GM23338 (cell line): Measurements from ENCODE around the gene C17orf78.

ENCODE experiments used
- CREB1 ChIP-seq: fragments of 250-450 bp; sonication (Bioruptor Pico); IDR thresholded peaks from 2 replicates; pipeline ENCODE4 v1.5.0; 2020; ENCODE audit warnings: low read depth, mild to moderate bottlenecking, moderate library complexity
- EZH2 ChIP-seq: fragments of 200-600 bp; sonication (generic); IDR thresholded peaks from one replicate; pipeline ENCODE4 v1.8.0; 2017; ENCODE audit warnings: antibody characterized with exemption, mild to moderate bottlenecking, low read depth; ENCODE audit not compliant: unreplicated experiment
- EZH2phosphoT487 ChIP-seq: fragments of 200-600 bp; sonication (generic); IDR thresholded peaks from one replicate; pipeline ENCODE4 v1.8.1; 2018; ENCODE audit warnings: antibody characterized with exemption; ENCODE audit not compliant: unreplicated experiment
- JUNB ChIP-seq: IDR thresholded peaks from one replicate; pipeline ENCODE4 v1.6.1; 2016; ENCODE audit warnings: antibody characterized with exemption; ENCODE audit not compliant: unreplicated experiment
- NANOG ChIP-seq: IDR thresholded peaks from 2 replicates; pipeline ENCODE4 v1.6.1; 2016; ENCODE audit warnings: antibody characterized with exemption, borderline replicate concordance
- POLR2AphosphoS5 ChIP-seq: IDR thresholded peaks from 2 replicates; pipeline ENCODE4 v1.6.1; 2016; ENCODE audit warnings: antibody characterized with exemption, low read depth
- STAT1 ChIP-seq: IDR thresholded peaks from one replicate; pipeline ENCODE4 v1.6.1; 2016; ENCODE audit warnings: antibody characterized with exemption; ENCODE audit not compliant: unreplicated experiment
- ZNF114 ChIP-seq: fragments of 250-450 bp; sonication (Bioruptor Pico); IDR thresholded peaks from 2 replicates; pipeline ENCODE4 v1.5.0; 2020; ENCODE audit warnings: mild to moderate bottlenecking, moderate library complexity
- ZNF331 ChIP-seq: fragments of 250-450 bp; sonication (Bioruptor Pico); IDR thresholded peaks from 2 replicates; pipeline ENCODE4 v1.5.0; 2020; ENCODE audit warnings: low read depth, mild to moderate bottlenecking, moderate library complexity
- TF ChIP-seq, protein P1 (sequence below), 2 experiments: fragments of 200-600 bp in 1 of 2; sonication (generic) in 1 of 2; conservative IDR thresholded peaks; 2 replicates each; pipeline versions ENCODE4 v1.5.1 to v1.6.1; 2016 to 2017; ENCODE audit warnings: antibody characterized with exemption in 2 of 2, low read depth in 2 of 2, mild to moderate bottlenecking in 2 of 2, moderate library complexity in 1 of 2
- TF ChIP-seq, protein P2 (sequence below): fragments of 250-450 bp; sonication (Bioruptor Pico); IDR thresholded peaks from 2 replicates; pipeline ENCODE4 v1.5.0; 2020; ENCODE audit warnings: mild to moderate bottlenecking, moderate library complexity
- TF ChIP-seq, protein P3 (sequence below): IDR thresholded peaks from 2 replicates; pipeline ENCODE4 v1.6.1; 2016; ENCODE audit warnings: antibody characterized with exemption
- TF ChIP-seq, protein P4 (sequence below): IDR thresholded peaks from one replicate; pipeline ENCODE4 v1.6.1; 2018; ENCODE audit warnings: antibody characterized with exemption; ENCODE audit not compliant: unreplicated experiment

DNA sequence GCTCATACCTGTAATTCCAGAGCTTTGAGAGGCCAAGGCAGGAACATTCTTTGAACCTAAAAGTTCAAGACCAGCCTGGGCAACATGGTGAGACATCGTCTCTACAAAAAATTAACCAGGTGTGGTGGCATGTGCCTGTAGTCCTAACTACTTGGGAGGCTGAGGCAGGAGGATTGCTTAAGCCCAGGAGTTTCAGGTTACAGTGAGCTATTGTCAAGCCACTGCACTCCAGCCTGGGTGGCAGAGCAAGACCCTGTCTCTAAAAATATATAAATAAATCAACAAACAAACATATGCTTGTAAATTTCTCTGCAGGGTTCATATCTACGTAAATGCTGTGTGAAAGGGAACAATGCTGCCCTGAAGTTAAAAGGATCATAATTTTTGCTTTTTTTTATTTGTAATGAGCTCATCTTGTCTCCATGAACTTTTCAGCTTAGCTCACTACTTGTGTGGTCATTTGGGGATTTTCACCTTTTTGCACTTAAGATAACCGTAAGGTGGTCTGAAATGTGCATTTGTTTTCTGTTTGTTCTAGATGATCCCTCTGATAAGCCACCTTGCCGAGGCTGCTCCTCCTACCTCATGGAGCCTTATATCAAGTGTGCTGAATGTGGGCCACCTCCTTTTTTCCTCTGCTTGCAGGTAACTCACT, 47.3 kb downstream of the C17orf78 start:
- TF ChIP-seq, protein P1, sequence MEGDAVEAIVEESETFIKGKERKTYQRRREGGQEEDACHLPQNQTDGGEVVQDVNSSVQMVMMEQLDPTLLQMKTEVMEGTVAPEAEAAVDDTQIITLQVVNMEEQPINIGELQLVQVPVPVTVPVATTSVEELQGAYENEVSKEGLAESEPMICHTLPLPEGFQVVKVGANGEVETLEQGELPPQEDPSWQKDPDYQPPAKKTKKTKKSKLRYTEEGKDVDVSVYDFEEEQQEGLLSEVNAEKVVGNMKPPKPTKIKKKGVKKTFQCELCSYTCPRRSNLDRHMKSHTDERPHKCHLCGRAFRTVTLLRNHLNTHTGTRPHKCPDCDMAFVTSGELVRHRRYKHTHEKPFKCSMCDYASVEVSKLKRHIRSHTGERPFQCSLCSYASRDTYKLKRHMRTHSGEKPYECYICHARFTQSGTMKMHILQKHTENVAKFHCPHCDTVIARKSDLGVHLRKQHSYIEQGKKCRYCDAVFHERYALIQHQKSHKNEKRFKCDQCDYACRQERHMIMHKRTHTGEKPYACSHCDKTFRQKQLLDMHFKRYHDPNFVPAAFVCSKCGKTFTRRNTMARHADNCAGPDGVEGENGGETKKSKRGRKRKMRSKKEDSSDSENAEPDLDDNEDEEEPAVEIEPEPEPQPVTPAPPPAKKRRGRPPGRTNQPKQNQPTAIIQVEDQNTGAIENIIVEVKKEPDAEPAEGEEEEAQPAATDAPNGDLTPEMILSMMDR (conservative IDR thresholded peaks at IDR 0.05; ENCODE audit: low read depth in 2 of 2), result no peak
- TF ChIP-seq EZH2, result no peak
- TF ChIP-seq, protein P2, sequence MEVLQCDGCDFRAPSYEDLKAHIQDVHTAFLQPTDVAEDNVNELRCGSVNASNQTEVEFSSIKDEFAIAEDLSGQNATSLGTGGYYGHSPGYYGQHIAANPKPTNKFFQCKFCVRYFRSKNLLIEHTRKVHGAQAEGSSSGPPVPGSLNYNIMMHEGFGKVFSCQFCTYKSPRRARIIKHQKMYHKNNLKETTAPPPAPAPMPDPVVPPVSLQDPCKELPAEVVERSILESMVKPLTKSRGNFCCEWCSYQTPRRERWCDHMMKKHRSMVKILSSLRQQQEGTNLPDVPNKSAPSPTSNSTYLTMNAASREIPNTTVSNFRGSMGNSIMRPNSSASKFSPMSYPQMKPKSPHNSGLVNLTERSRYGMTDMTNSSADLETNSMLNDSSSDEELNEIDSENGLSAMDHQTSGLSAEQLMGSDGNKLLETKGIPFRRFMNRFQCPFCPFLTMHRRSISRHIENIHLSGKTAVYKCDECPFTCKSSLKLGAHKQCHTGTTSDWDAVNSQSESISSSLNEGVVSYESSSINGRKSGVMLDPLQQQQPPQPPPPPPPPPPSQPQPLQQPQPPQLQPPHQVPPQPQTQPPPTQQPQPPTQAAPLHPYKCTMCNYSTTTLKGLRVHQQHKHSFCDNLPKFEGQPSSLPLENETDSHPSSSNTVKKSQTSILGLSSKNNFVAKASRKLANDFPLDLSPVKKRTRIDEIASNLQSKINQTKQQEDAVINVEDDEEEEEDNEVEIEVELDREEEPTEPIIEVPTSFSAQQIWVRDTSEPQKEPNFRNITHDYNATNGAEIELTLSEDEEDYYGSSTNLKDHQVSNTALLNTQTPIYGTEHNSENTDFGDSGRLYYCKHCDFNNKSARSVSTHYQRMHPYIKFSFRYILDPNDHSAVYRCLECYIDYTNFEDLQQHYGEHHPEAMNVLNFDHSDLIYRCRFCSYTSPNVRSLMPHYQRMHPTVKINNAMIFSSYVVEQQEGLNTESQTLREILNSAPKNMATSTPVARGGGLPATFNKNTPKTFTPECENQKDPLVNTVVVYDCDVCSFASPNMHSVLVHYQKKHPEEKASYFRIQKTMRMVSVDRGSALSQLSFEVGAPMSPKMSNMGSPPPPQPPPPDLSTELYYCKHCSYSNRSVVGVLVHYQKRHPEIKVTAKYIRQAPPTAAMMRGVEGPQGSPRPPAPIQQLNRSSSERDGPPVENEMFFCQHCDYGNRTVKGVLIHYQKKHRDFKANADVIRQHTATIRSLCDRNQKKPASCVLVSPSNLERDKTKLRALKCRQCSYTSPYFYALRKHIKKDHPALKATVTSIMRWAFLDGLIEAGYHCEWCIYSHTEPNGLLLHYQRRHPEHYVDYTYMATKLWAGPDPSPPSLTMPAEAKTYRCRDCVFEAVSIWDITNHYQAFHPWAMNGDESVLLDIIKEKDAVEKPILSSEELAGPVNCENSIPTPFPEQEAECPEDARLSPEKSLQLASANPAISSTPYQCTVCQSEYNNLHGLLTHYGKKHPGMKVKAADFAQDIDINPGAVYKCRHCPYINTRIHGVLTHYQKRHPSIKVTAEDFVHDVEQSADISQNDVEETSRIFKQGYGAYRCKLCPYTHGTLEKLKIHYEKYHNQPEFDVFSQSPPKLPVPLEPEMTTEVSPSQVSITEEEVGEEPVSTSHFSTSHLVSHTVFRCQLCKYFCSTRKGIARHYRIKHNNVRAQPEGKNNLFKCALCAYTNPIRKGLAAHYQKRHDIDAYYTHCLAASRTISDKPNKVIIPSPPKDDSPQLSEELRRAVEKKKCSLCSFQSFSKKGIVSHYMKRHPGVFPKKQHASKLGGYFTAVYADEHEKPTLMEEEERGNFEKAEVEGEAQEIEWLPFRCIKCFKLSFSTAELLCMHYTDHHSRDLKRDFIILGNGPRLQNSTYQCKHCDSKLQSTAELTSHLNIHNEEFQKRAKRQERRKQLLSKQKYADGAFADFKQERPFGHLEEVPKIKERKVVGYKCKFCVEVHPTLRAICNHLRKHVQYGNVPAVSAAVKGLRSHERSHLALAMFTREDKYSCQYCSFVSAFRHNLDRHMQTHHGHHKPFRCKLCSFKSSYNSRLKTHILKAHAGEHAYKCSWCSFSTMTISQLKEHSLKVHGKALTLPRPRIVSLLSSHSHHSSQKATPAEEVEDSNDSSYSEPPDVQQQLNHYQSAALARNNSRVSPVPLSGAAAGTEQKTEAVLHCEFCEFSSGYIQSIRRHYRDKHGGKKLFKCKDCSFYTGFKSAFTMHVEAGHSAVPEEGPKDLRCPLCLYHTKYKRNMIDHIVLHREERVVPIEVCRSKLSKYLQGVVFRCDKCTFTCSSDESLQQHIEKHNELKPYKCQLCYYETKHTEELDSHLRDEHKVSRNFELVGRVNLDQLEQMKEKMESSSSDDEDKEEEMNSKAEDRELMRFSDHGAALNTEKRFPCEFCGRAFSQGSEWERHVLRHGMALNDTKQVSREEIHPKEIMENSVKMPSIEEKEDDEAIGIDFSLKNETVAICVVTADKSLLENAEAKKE, result no peak
- TF ChIP-seq JUNB, result no peak
- TF ChIP-seq POLR2AphosphoS5, result no peak
- TF ChIP-seq EZH2phosphoT487, result no peak
- TF ChIP-seq STAT1, result no peak
- TF ChIP-seq, protein P3, sequence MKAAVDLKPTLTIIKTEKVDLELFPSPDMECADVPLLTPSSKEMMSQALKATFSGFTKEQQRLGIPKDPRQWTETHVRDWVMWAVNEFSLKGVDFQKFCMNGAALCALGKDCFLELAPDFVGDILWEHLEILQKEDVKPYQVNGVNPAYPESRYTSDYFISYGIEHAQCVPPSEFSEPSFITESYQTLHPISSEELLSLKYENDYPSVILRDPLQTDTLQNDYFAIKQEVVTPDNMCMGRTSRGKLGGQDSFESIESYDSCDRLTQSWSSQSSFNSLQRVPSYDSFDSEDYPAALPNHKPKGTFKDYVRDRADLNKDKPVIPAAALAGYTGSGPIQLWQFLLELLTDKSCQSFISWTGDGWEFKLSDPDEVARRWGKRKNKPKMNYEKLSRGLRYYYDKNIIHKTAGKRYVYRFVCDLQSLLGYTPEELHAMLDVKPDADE, result no peak
- TF ChIP-seq, protein P4, sequence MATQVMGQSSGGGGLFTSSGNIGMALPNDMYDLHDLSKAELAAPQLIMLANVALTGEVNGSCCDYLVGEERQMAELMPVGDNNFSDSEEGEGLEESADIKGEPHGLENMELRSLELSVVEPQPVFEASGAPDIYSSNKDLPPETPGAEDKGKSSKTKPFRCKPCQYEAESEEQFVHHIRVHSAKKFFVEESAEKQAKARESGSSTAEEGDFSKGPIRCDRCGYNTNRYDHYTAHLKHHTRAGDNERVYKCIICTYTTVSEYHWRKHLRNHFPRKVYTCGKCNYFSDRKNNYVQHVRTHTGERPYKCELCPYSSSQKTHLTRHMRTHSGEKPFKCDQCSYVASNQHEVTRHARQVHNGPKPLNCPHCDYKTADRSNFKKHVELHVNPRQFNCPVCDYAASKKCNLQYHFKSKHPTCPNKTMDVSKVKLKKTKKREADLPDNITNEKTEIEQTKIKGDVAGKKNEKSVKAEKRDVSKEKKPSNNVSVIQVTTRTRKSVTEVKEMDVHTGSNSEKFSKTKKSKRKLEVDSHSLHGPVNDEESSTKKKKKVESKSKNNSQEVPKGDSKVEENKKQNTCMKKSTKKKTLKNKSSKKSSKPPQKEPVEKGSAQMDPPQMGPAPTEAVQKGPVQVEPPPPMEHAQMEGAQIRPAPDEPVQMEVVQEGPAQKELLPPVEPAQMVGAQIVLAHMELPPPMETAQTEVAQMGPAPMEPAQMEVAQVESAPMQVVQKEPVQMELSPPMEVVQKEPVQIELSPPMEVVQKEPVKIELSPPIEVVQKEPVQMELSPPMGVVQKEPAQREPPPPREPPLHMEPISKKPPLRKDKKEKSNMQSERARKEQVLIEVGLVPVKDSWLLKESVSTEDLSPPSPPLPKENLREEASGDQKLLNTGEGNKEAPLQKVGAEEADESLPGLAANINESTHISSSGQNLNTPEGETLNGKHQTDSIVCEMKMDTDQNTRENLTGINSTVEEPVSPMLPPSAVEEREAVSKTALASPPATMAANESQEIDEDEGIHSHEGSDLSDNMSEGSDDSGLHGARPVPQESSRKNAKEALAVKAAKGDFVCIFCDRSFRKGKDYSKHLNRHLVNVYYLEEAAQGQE, result no peak
- TF ChIP-seq CREB1 (CRISPR knock-in tag), result no peak
- no peak for TF ChIP-seq ZNF114 (CRISPR knock-in tag)
- TF ChIP-seq NANOG, result no peak
- TF ChIP-seq ZNF331, result no peak
